Mesenchymal stem cell (in vitro differentiated cells and primary cell): ENCODE data around the gene CRYBG1.

Source experiments
- DNase-seq: peaks from one replicate; pipeline ENCODE4 v3.0.0-alpha.2; 2013
- H2AFZ ChIP-seq: one replicate; pipeline ENCODE4 v1.6.1; 2013; ENCODE audit warnings: low read depth, mild to moderate bottlenecking, control low read depth, inconsistent platforms, low read length, moderate library complexity
- H2AK5ac ChIP-seq: 2 replicates; pipeline ENCODE4 v1.6.1; 2013; ENCODE audit warnings: low read length, moderate library complexity, mild to moderate bottlenecking, inconsistent platforms; ENCODE audit not compliant: severe bottlenecking
- H2BK120ac ChIP-seq: one replicate; pipeline ENCODE4 v1.6.1; 2013; ENCODE audit warnings: low read depth, mild to moderate bottlenecking, inconsistent platforms, low read length, moderate library complexity
- H2BK12ac ChIP-seq, 2 experiments: one replicate each; pipeline ENCODE4 v1.6.1; 2013; ENCODE audit warnings: inconsistent platforms in 2 of 2, low read length in 2 of 2, mild to moderate bottlenecking in 2 of 2, moderate library complexity in 2 of 2, control low read depth in 1 of 2
- H2BK15ac ChIP-seq: one replicate; pipeline ENCODE4 v1.6.1; 2013; ENCODE audit warnings: mild to moderate bottlenecking, low read depth, inconsistent platforms; ENCODE audit not compliant: poor library complexity, severe bottlenecking
- H2BK5ac ChIP-seq: 2 replicates; pipeline ENCODE4 v1.6.1; 2013; ENCODE audit warnings: low read depth, mild to moderate bottlenecking, low read length, control low read depth, inconsistent platforms; ENCODE audit not compliant: poor library complexity, severe bottlenecking
- H3K14ac ChIP-seq, 2 experiments: one replicate each; pipeline ENCODE4 v1.6.1; 2013; ENCODE audit warnings: inconsistent platforms in 2 of 2, low read length in 2 of 2, control low read depth in 1 of 2, mild to moderate bottlenecking in 1 of 2, moderate library complexity in 1 of 2
- H3K18ac ChIP-seq, 2 experiments: one replicate each; pipeline ENCODE4 v1.6.1; 2013; ENCODE audit warnings: inconsistent platforms in 2 of 2, low read length in 2 of 2, control low read depth in 1 of 2, low read depth in 1 of 2, mild to moderate bottlenecking in 1 of 2
- H3K23ac ChIP-seq, 2 experiments: one replicate each; pipeline ENCODE4 v1.6.1; 2013; ENCODE audit warnings: inconsistent platforms in 2 of 2, low read length in 2 of 2, mild to moderate bottlenecking in 2 of 2, moderate library complexity in 2 of 2, control low read depth in 1 of 2
- H3K27ac ChIP-seq: 2 replicates; pipeline ENCODE4 v1.5.1; 2013; ENCODE audit warnings: mild to moderate bottlenecking, moderate library complexity, low read length, control low read depth, inconsistent platforms; ENCODE audit not compliant: poor library complexity, severe bottlenecking
- H3K27me3 ChIP-seq, 2 experiments: 2 replicates each; pipeline versions ENCODE4 v1.6.1 to v1.7.0; 2013; ENCODE audit warnings: low read length in 2 of 2, mild to moderate bottlenecking in 2 of 2, moderate library complexity in 2 of 2, control low read depth in 1 of 2, inconsistent platforms in 1 of 2; ENCODE audit not compliant: control insufficient read depth in 1 of 2, insufficient read depth in 1 of 2
- H3K36me3 ChIP-seq, 2 experiments: 2 replicates each; pipeline versions ENCODE4 v1.6.1 to v1.7.0; 2013; ENCODE audit warnings: low read length in 2 of 2, control low read depth in 1 of 2, inconsistent platforms in 1 of 2, low read depth in 1 of 2, mild to moderate bottlenecking in 1 of 2; ENCODE audit not compliant: insufficient read depth in 2 of 2, control insufficient read depth in 1 of 2
- H3K4ac ChIP-seq, 2 experiments: one replicate each; pipeline ENCODE4 v1.6.1; 2013; ENCODE audit warnings: inconsistent platforms in 2 of 2, low read length in 2 of 2, mild to moderate bottlenecking in 2 of 2, moderate library complexity in 2 of 2, control low read depth in 1 of 2, low read depth in 1 of 2
- H3K4me1 ChIP-seq: 2 replicates; pipeline ENCODE4 v1.6.1; 2013; ENCODE audit warnings: low read depth, low read length, control low read depth; ENCODE audit not compliant: control insufficient read depth, insufficient read depth
- H3K4me2 ChIP-seq: 2 replicates; pipeline ENCODE4 v1.6.1; 2013; ENCODE audit warnings: low read length, mild to moderate bottlenecking, inconsistent platforms; ENCODE audit not compliant: poor library complexity, severe bottlenecking
- H3K4me3 ChIP-seq, 2 experiments: 2 replicates each; pipeline versions ENCODE4 v1.5.1 to v1.7.0; 2013; ENCODE audit warnings: low read length in 2 of 2, mild to moderate bottlenecking in 2 of 2, control low read depth in 1 of 2, low read depth in 1 of 2; ENCODE audit not compliant: insufficient read depth in 1 of 2
- H3K79me1 ChIP-seq: replicated peaks from 2 replicates; pipeline ENCODE4 v1.6.1; 2013; ENCODE audit warnings: mild to moderate bottlenecking, control low read depth, low read length, inconsistent platforms; ENCODE audit not compliant: poor library complexity, severe bottlenecking
- H3K9ac ChIP-seq: 2 replicates; pipeline ENCODE4 v1.7.0; 2013; ENCODE audit warnings: mild to moderate bottlenecking, low read length, moderate library complexity
- H3K9me3 ChIP-seq: 2 replicates; pipeline ENCODE4 v1.7.0; 2013; ENCODE audit warnings: mild to moderate bottlenecking, low read length; ENCODE audit not compliant: control insufficient read depth
- H4K8ac ChIP-seq: one replicate; pipeline ENCODE4 v1.6.1; 2013; ENCODE audit warnings: inconsistent platforms, mild to moderate bottlenecking, low read length, moderate library complexity
- H4K91ac ChIP-seq: one replicate; pipeline ENCODE4 v1.6.1; 2013; ENCODE audit warnings: mild to moderate bottlenecking, low read length, inconsistent platforms
- WGBS: methylation state at CpG from one replicate; pipeline ENCODE4 v1.1.7; 2013; ENCODE audit warnings: mixed read lengths; 5-methylcytosine and 5-hydroxymethylcytosine counted together

Gene CRYBG1

DNA sequence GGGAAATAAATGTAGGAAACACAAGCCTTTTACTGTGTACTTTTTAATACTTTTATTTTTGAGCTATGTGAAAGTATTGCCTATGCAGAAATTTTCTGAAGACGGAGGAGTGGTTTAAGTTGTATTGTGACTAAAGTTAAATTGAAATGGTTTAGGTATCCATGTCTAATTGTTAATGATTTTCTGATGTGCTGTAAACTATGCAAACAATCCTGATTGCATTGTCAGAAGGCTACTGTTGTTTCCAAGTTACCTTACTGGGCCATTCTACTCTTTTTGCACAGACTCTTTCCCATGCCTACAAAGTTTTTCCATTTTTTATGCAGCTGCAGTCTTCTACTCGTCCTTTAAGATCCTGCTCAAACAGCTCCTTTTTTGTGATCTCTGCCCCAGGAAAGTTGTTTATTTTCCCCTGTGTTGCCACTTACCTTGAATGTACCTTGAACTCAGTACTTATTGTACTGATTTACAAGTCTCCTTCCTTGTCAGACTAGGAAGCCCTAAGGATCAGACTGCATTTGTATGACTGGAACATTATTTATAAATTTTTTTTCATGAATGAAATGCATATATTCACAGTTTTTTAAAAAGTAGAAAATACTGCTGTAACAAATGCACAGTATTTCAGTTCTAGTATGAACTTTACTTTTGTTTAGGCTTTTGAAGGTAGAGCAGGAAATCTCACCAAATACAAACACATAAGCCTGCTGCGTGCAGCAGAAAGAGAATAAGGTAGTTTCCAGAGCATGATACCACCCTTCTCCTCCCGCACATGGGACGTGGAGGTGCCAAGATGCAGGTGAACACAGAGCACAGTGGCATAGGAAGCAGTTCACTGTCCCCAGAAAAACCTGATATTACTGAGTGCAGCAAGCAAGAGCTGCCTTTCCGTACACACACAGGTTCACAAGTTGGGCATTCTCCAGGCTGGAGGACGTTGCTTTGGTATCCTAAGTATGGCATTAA lies 97.8 kb downstream of the CRYBG1 start:
- Histone ChIP-seq H2BK12ac (no peak overlapping the region), H2AK5ac (no peak overlapping the region), H3K79me1 (no peaks in the 10 kb centered on the region), H2BK5ac (no peak overlapping the region), H3K4me2 (no peak overlapping the region), H3K14ac (no peak overlapping the region), H3K36me3 (no peaks in the 10 kb centered on the region), H2AFZ (no peak overlapping the region), H3K9ac (no peak overlapping the region), H3K27ac (no peak overlapping the region), H3K4me1 (no peaks in the 10 kb centered on the region), H2BK120ac (no peak overlapping the region), H2BK15ac (no peak overlapping the region), H3K27me3 (no peaks in the 10 kb centered on the region), H3K4ac (no peak overlapping the region), H3K9me3 (no peaks in the 10 kb centered on the region), H4K8ac (no peak overlapping the region), H4K91ac (no peak overlapping the region), H3K18ac (no peak overlapping the region), H3K23ac (no peak overlapping the region), H3K4me3 (no peak overlapping the region)
- no peak for DNase-seq
- WGBS, result 84% methylated on average over 5 of the region's 7 CpGs

DNA sequence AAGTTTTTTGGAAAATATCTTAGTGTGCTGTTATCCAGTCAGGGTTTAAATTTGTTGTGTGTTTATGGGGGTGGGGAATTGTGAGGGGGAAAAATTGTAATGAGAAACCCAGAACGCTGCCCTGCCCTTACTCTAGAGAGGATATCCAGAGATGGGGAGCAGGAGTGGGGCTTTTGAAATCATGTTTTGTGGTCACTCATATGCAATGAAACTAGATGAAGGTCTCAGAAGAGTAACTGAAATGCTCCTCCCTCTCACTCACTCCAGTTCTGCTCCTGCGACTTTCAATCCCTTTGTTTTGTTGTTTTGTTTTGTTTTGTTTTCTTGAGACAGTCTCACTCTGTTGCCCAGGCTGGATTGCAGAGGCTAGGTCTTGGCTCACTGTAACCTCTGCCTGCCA lies 100.0 kb downstream of the CRYBG1 start:
- Histone ChIP-seq H2BK12ac (no peak overlapping the region), H4K91ac (no peak overlapping the region), H3K23ac (no peak overlapping the region), H2AK5ac (no peak overlapping the region), H3K4me3 (no peak overlapping the region), H3K27ac (no peak overlapping the region), H2BK15ac (no peak overlapping the region), H3K27me3 (no peaks in the 10 kb centered on the region), H3K9me3 (no peaks in the 10 kb centered on the region), H2BK5ac (no peak overlapping the region), H3K79me1 (no peaks in the 10 kb centered on the region), H3K4ac (no peak overlapping the region), H3K14ac (no peak overlapping the region), H4K8ac (no peak overlapping the region), H3K36me3 (no peaks in the 10 kb centered on the region), H3K9ac (no peak overlapping the region), H2AFZ (no peak overlapping the region), H3K4me1 (no peaks in the 10 kb centered on the region), H3K18ac (no peak overlapping the region), H3K4me2 (no peak overlapping the region), H2BK120ac (no peak overlapping the region)
- WGBS, result 81% methylated on average over 2 of the region's 2 CpGs
- no peak for DNase-seq

DNA sequence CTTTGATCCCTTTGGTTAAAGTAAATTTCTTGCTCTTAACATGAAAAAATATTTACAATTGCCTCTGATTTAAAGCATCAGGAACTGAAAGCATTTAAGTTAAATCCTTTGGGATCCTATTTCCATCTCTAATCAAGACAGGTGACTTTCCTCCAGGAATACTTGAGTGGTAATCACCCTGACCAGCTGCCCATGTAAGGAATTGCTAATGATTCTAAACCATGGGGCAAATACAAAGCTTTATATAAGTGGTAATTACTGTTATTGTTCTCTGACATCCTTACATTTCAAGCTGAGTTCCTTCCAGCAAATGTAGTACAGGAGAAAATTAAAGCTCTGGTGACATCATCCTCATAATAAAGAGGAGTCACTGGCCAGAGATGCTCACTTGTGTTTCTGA lies 100.6 kb downstream of the CRYBG1 start:
- H3K9me3 ChIP-seq, result no peaks in the 10 kb centered on the region
- H3K4me2 ChIP-seq, result no peak overlapping the region
- H2BK120ac ChIP-seq, result no peak overlapping the region
- H3K4me1 ChIP-seq, result no peaks in the 10 kb centered on the region
- H3K14ac ChIP-seq, result no peak overlapping the region
- H3K9ac ChIP-seq, result no peak overlapping the region
- no peak overlapping the region for H2BK15ac ChIP-seq
- H3K27ac ChIP-seq, result no peak overlapping the region
- no peak overlapping the region for H3K4me3 ChIP-seq
- H4K8ac ChIP-seq, result no peak overlapping the region
- H2AK5ac ChIP-seq, result no peak overlapping the region
- no peaks in the 10 kb centered on the region for H3K36me3 ChIP-seq
- H2AFZ ChIP-seq, result no peak overlapping the region
- no peaks in the 10 kb centered on the region for H3K79me1 ChIP-seq
- no peak for DNase-seq
- no peak overlapping the region for H4K91ac ChIP-seq
- no peaks in the 10 kb centered on the region for H3K27me3 ChIP-seq
- H3K18ac ChIP-seq, result no peak overlapping the region
- no peak overlapping the region for H3K4ac ChIP-seq
- H2BK5ac ChIP-seq, result no peak overlapping the region
- H2BK12ac ChIP-seq, result no peak overlapping the region
- no peak overlapping the region for H3K23ac ChIP-seq

DNA sequence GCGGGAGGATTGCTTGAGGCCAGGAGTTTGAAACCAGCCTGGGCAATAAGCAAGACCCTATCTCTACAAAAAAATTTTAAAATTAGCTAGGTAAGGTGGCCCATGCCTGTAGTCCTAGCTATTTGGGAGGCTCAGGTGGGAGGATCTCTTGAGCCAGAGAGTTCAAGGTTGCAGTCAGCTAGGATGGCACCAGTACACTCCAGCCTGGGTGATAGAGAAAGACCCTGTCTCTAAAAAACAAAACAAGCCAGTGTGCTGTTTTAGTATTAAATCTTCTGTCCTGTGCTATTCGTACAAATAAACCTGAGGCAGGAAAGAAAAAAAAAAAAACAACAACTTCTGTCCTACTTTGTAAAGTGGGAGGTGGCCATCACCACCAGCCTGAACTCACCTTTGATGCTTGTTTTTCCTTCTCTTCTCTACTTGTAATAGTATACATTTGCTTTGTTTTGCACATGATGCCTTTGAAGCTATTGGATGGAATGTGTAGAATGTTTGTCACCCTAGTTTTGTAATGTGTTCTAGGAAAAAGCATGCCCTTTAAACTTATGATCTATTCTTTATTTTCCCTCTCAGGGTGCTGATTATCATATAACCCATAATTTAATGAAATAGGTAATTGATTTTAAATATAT lies 102.5 kb downstream of the CRYBG1 start:
- H3K4me3 ChIP-seq, result no peak overlapping the region
- no peak overlapping the region for H3K27ac ChIP-seq
- no peak overlapping the region for H3K23ac ChIP-seq
- no peaks in the 10 kb centered on the region for H3K4me1 ChIP-seq
- H2BK120ac ChIP-seq, result no peak overlapping the region
- H3K79me1 ChIP-seq, result no peaks in the 10 kb centered on the region
- no peak overlapping the region for H3K18ac ChIP-seq
- 92% methylated on average over 2 of the region's 2 CpGs for WGBS
- no peak overlapping the region for H3K4me2 ChIP-seq
- no peak overlapping the region for H2AFZ ChIP-seq
- no peaks in the 10 kb centered on the region for H3K9me3 ChIP-seq
- no peak overlapping the region for H4K91ac ChIP-seq
- H2BK15ac ChIP-seq, result no peak overlapping the region
- H3K27me3 ChIP-seq, result no peaks in the 10 kb centered on the region
- no peak overlapping the region for H3K4ac ChIP-seq
- no peak overlapping the region for H2BK5ac ChIP-seq
- no peak overlapping the region for H2BK12ac ChIP-seq
- DNase-seq, result no peak
- H2AK5ac ChIP-seq, result no peak overlapping the region
- H3K14ac ChIP-seq, result no peak overlapping the region
- no peak overlapping the region for H3K9ac ChIP-seq
- H4K8ac ChIP-seq, result no peak overlapping the region
- H3K36me3 ChIP-seq, result no peaks in the 10 kb centered on the region
